Endothelial cell of umbilical vein (primary cell): ENCODE results near the gene SLFNL1. TPM values are rescaled to one million over a fixed set of nuclear protein-coding genes. Genes with fewer than 3 reads are reported as not detected.

Experiments used
- BruUV-seq: library from RNA; stranded (reverse); fragments of 400-500 nt; replicated peaks from 2 replicates; lab custom pipeline; 2021; lab: Mats Ljungman, UMichigan
- CTCF ChIA-PET: fragments of 300-600, 350-600 bp; sonication (Branson Sonifier 250); formaldehyde crosslinking; loops from one replicate; lab custom pipeline; 2021; ENCODE audit warnings: antibody characterized with exemption, inconsistent platforms; lab: Charles Lee
- POLR2A ChIA-PET: fragments of 300-600, 350-600 bp; sonication (Branson Sonifier 250); formaldehyde crosslinking; loops from one replicate; lab custom pipeline; 2021; ENCODE audit warnings: antibody characterized with exemption, inconsistent platforms; lab: Charles Lee
- DNase-seq: peaks from one replicate; pipeline ENCODE4 v3.0.0-alpha.2; 2011; ENCODE audit warnings: low read depth, low spot score
- FAIRE-seq: peaks from 2 replicates; lab custom pipeline; 2011; peaks lifted over from hg19 to GRCh38; lab: Jason Lieb, UNC
- H2AFZ ChIP-seq: 2 replicates; pipeline ENCODE4 v1.6.0; 2012; ENCODE audit warnings: low read depth, low read length, control low read depth, inconsistent platforms
- H3K27ac ChIP-seq: 2 replicates; pipeline ENCODE4 v1.5.1; 2011; ENCODE audit warnings: low read depth, mild to moderate bottlenecking, control low read depth, low read length, moderate library complexity; ENCODE audit not compliant: insufficient read depth
- H3K27me3 ChIP-seq, 2 experiments: 2 replicates each; pipeline versions ENCODE4 v1.6.0 to v1.6.1; 2011; ENCODE audit warnings: low read length in 2 of 2, mixed read lengths in 1 of 2; ENCODE audit not compliant: control insufficient read depth in 2 of 2, insufficient read depth in 2 of 2
- H3K36me3 ChIP-seq, 2 experiments: 2 replicates in 1 of 2; 3 replicates in 1 of 2; pipeline ENCODE4 v1.5.1; 2011; ENCODE audit warnings: low read length in 2 of 2, mild to moderate bottlenecking in 1 of 2, moderate library complexity in 1 of 2; ENCODE audit not compliant: control insufficient read depth in 2 of 2, insufficient read depth in 2 of 2; ENCODE audit errors: extremely low read depth in 1 of 2
- H3K4me1 ChIP-seq: 3 replicates; pipeline ENCODE4 v1.5.1; 2011; ENCODE audit warnings: mild to moderate bottlenecking, low read length; ENCODE audit not compliant: control insufficient read depth, insufficient read depth; ENCODE audit errors: extremely low read depth
- H3K4me2 ChIP-seq: 2 replicates; pipeline ENCODE4 v1.6.1; 2011; ENCODE audit warnings: low read length, control low read depth, mixed read lengths; ENCODE audit not compliant: insufficient read depth
- H3K4me3 ChIP-seq, 3 experiments: fragments of 200-600 bp in 1 of 3; sonication (generic), shearing (Covaris generic) in 1 of 3; replicated peaks in 1 of 3; 2 replicates each; pipeline ENCODE4 v1.5.1; 2011 to 2016; ENCODE audit warnings: control low read depth in 3 of 3, low read length in 3 of 3, mild to moderate bottlenecking in 2 of 3, inconsistent platforms in 1 of 3, low read depth in 1 of 3, moderate library complexity in 1 of 3; ENCODE audit not compliant: insufficient read depth in 1 of 3
- H3K79me2 ChIP-seq: 2 replicates; pipeline ENCODE4 v1.6.0; 2012; ENCODE audit warnings: low read length, inconsistent platforms; ENCODE audit not compliant: control insufficient read depth, insufficient read depth
- H3K9ac ChIP-seq: replicated peaks from 2 replicates; pipeline ENCODE3; 2011; ENCODE audit warnings: low read length, control low read depth; ENCODE audit not compliant: insufficient read depth; ENCODE audit errors: extremely low read depth
- H3K9me1 ChIP-seq: replicated peaks from 3 replicates; pipeline ENCODE4 v1.6.0; 2011; ENCODE audit warnings: mild to moderate bottlenecking, low read length; ENCODE audit not compliant: control insufficient read depth, insufficient read depth; ENCODE audit errors: extremely low read depth
- H3K9me3 ChIP-seq: replicated peaks from 2 replicates; pipeline ENCODE4 v1.5.1; 2012; ENCODE audit warnings: low read length, inconsistent platforms; ENCODE audit not compliant: control insufficient read depth, insufficient read depth
- H4K20me1 ChIP-seq: replicated peaks from 2 replicates; pipeline ENCODE3; 2011; ENCODE audit warnings: mild to moderate bottlenecking, low read length; ENCODE audit not compliant: control insufficient read depth, insufficient read depth; ENCODE audit errors: extremely low read depth
- EZH2 ChIP-seq: IDR thresholded peaks from 2 replicates; pipeline ENCODE4 v1.6.1; 2012; ENCODE audit warnings: borderline replicate concordance, low read depth, mild to moderate bottlenecking, moderate library complexity, low read length, inconsistent platforms; ENCODE audit not compliant: severe bottlenecking
- FOS ChIP-seq: IDR thresholded peaks from 2 replicates; pipeline ENCODE4 v1.6.1; 2011; ENCODE audit warnings: mild to moderate bottlenecking, low read length, moderate library complexity, borderline replicate concordance; ENCODE audit not compliant: insufficient read depth
- GATA2 ChIP-seq: IDR thresholded peaks from 2 replicates; pipeline ENCODE4 v1.7.0; 2011; ENCODE audit warnings: low read depth, mild to moderate bottlenecking, moderate library complexity, mixed read lengths, low read length; ENCODE audit not compliant: insufficient read length, insufficient read depth
- JUN ChIP-seq: IDR thresholded peaks from 2 replicates; pipeline ENCODE4 v1.6.1; 2011; ENCODE audit warnings: borderline replicate concordance, low read depth; ENCODE audit not compliant: insufficient read length, insufficient read depth
- MYC ChIP-seq: IDR thresholded peaks from one replicate; pipeline ENCODE4 v1.6.1; 2011; ENCODE audit warnings: mild to moderate bottlenecking, low read depth, low read length
- POLR2A ChIP-seq: IDR thresholded peaks from 2 replicates; pipeline ENCODE4 v1.6.1; 2012; ENCODE audit warnings: low read depth, mild to moderate bottlenecking, control low read depth, low read length
- POLR2AphosphoS5 ChIP-seq: IDR thresholded peaks from 2 replicates; pipeline ENCODE4 v1.6.1; 2012; ENCODE audit warnings: low read depth, mild to moderate bottlenecking, control low read depth, low read length, moderate library complexity; ENCODE audit not compliant: insufficient read depth
- dilution Hi-C: fragments of 300-500 bp; cut with MboI; formaldehyde crosslinking; loops from one replicate; pipeline ENCODE4 v1.15.0; 2019; ENCODE audit warnings: low sequenced_read_pairs; ENCODE audit not compliant: extremely low pct_ligation_motif_present
- intact Hi-C: fragments of 100-400 bp; cut with micrococcal nuclease; formaldehyde crosslinking; loops from one replicate; pipeline ENCODE4 v1.10.0; 2022
- polyA plus RNA-seq, 4 experiments: library from polyadenylated mRNA; depleted of rRNA in 3 of 4; stranded (reverse) in 3 of 4; unstranded in 1 of 4; fragments of >200 nt; gene quantifications; 2 replicates each; pipeline versions ENCODE4 v1.2.1 to v1.2.3, GENCODE V29; 2011 to 2012; ENCODE audit warnings: missing spikeins in 1 of 4
- total RNA-seq: library from RNA; stranded (reverse); gene quantifications from 2 replicates; pipeline ENCODE4 v1.2.3, GENCODE V29; 2021
- TF ChIP-seq, protein P1 (sequence below): IDR thresholded peaks from 2 replicates; pipeline ENCODE4 v1.6.1; 2011; ENCODE audit not compliant: insufficient read depth, insufficient read length
- TF ChIP-seq, protein P2 (sequence below), 2 donors: IDR thresholded peaks; 1 replicate in 1 of 2; 2 replicates in 1 of 2; pipeline ENCODE4 v1.5.1; 2011; ENCODE audit warnings: low read length in 2 of 2, mild to moderate bottlenecking in 2 of 2, moderate library complexity in 2 of 2, control low read depth in 1 of 2, inconsistent platforms in 1 of 2, low read depth in 1 of 2; ENCODE audit not compliant: insufficient read depth in 1 of 2; ENCODE audit errors: extremely low read depth in 1 of 2

The SLFNL1 gene
- total and polyA plus RNA-seq, 2 donors (not counting 3 experiments of a cell fraction or from before 2014, with no cell fraction given), result 0.14 to 0.29 TPM

DNA sequence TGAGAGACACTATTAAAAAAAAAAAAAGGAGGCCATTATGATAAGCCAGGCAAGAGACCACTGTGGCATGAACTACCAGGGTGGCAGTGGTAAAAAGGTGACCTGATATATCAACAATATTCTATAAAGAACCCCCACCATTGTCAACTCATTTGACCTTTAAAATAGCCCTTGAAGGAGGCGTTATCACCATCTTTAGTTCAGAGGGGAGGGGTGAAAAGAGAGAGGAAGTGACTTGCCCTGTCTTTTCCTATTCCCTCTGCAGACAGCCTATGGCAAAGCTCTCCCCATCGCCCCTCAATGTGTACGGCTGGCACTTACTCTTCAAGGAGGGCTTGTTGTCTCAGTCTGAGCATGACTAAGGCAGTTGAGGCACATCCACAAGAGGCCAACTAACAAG is 11.7 kb upstream of the SLFNL1 start:
- peak; percentile 55 for FAIRE-seq
- dilution Hi-C loops (no loop called here), intact Hi-C loops (loop anchor here (1.0 kb wide), 1 partner anchor 12 kb away; no protein-coding TSS in a partner anchor)

DNA sequence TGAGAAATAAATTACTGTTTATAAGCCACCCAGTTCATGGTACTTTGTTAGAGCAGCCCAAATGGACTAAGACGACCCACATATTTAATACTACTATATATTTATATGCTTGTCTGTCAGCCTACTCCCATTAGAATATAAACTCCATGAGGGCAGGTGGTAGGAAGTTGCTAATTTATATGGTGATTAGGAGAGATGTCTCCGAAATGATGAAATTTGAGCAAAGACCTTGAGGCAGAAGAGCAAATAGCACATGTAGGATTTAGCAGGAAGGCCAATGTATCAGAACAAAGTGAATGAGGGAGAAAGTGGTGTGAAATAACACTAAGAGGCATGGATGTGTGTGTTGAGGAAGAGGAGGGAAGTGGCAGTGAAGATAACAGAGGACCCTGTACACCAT is 10.6 kb upstream of the SLFNL1 start:
- H3K9ac ChIP-seq, result no peak overlapping the region
- no peaks in the 10 kb centered on the region for H3K27me3 ChIP-seq
- no peak for TF ChIP-seq MYC
- no peak for TF ChIP-seq EZH2
- TF ChIP-seq JUN, result no peak
- TF ChIP-seq, protein P1, sequence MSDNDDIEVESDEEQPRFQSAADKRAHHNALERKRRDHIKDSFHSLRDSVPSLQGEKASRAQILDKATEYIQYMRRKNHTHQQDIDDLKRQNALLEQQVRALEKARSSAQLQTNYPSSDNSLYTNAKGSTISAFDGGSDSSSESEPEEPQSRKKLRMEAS, result no peak
- TF ChIP-seq GATA2, result no peak
- TF ChIP-seq, protein P2, sequence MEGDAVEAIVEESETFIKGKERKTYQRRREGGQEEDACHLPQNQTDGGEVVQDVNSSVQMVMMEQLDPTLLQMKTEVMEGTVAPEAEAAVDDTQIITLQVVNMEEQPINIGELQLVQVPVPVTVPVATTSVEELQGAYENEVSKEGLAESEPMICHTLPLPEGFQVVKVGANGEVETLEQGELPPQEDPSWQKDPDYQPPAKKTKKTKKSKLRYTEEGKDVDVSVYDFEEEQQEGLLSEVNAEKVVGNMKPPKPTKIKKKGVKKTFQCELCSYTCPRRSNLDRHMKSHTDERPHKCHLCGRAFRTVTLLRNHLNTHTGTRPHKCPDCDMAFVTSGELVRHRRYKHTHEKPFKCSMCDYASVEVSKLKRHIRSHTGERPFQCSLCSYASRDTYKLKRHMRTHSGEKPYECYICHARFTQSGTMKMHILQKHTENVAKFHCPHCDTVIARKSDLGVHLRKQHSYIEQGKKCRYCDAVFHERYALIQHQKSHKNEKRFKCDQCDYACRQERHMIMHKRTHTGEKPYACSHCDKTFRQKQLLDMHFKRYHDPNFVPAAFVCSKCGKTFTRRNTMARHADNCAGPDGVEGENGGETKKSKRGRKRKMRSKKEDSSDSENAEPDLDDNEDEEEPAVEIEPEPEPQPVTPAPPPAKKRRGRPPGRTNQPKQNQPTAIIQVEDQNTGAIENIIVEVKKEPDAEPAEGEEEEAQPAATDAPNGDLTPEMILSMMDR (IDR thresholded peaks at IDR 0.05; ENCODE audit: extremely low read depth in 1 of 2, insufficient read depth in 1 of 2, low read depth in 1 of 2, low read length in 2 of 2), result no peak
- TF ChIP-seq POLR2A, result no peak
- TF ChIP-seq POLR2AphosphoS5, result no peak
- no peak for TF ChIP-seq FOS
- no peaks in the 10 kb centered on the region for H3K9me1 ChIP-seq
- no peak overlapping the region for H3K4me2 ChIP-seq
- FAIRE-seq, result no peak
- no peak overlapping the region for H3K27ac ChIP-seq
- intact Hi-C loops, result no loop called here
- CTCF ChIA-PET, result no interaction called here
- no peak overlapping the region for H2AFZ ChIP-seq
- POLR2A ChIA-PET, result interaction anchor here (0.7 kb wide), 1 partner anchor 58 kb away, joined by 3 read pairs; no protein-coding TSS in a partner anchor
- H3K36me3 ChIP-seq, result peaks cover 0 to 21% of the 10 kb centered on the region in 2 experiments
- H3K79me2 ChIP-seq, result no peaks in the 10 kb centered on the region
- no peaks in the 10 kb centered on the region for H4K20me1 ChIP-seq
- H3K4me3 ChIP-seq, result no peak overlapping the region
- DNase-seq, result no peak
- peaks cover 14% of the 10 kb centered on the region for H3K4me1 ChIP-seq
- H3K9me3 ChIP-seq, result no peaks in the 10 kb centered on the region
- no TSS peak for BruUV-seq
- dilution Hi-C loops, result no loop called here

More for the DNA sequence above, 11.7 kb upstream of the SLFNL1 start:
- POLR2A ChIA-PET, result no interaction called here
- no peaks in the 10 kb centered on the region for H3K79me2 ChIP-seq
- H3K9me3 ChIP-seq, result no peaks in the 10 kb centered on the region
- H3K4me3 ChIP-seq, result no peak overlapping the region
- CTCF ChIA-PET, result no interaction called here
- no peak overlapping the region for H3K9ac ChIP-seq
- TF ChIP-seq FOS (peak; percentile 16), POLR2AphosphoS5 (no peak)
- no TSS peak for BruUV-seq
- no peak overlapping the region for H3K4me2 ChIP-seq
- no peak overlapping the region for H3K27ac ChIP-seq
- peaks cover 0 to 10% of the 10 kb centered on the region in 2 experiments for H3K36me3 ChIP-seq
- H4K20me1 ChIP-seq, result no peaks in the 10 kb centered on the region
- no peaks in the 10 kb centered on the region for H3K27me3 ChIP-seq
- H2AFZ ChIP-seq, result no peak overlapping the region
- no peaks in the 10 kb centered on the region for H3K9me1 ChIP-seq
- H3K4me1 ChIP-seq, result peaks cover 14% of the 10 kb centered on the region
- DNase-seq, result no peak
